ENCODE data around the gene TGFB3. TPM values are rescaled to one million over a fixed set of nuclear protein-coding genes. Genes with fewer than 3 reads are reported as not detected.

Gene TGFB3
- total RNA-seq, 1 donor from 2014 or later = 2.4 TPM

- intact Hi-C loops (cut with micrococcal nuclease) = no loop called here
Measured at GRCh38 chr14:75909630-75910029, 72.2 kb downstream of the TGFB3 start.

Other genes with a start within 250 kb of the TGFB3 start
- gene IFT43, start 3.8 kb upstream of the TGFB3 start, total RNA-seq = 4.6 and 5.0 TPM in 2 replicates
- 49.0 and 51.5 TPM in 2 replicates for gene GPATCH2L, start 169.9 kb upstream of the TGFB3 start, total RNA-seq